ENCODE measurements around the gene PAPLN.

DNA sequence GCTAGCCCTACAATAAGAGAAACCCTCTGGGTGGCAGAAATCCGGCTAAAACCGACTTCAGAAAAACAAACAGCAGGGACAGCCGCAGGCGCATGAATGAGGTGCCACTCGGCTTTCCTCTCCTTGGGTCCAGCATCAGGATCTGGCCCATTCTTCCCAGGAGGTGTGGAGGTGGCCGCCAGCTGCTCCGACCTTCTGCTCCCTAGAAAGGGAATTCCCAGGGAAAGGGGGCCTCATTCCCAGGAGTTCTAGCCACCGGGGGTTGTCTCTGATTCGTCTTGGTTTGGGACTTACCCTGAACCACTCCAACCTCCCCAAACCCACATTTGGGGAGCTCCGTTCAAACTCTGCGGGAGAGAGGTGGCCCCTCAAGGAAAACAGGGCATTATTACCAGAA is 13.0 kb downstream of the PAPLN start:
- TF ChIP-seq POLR2A (IDR thresholded peaks at IDR 0.05; ENCODE audit: control extremely low read depth in 1 of 2, low read depth in 2 of 2, low read length in 2 of 2) (no peak), POLR2AphosphoS5 (IDR thresholded peaks at IDR 0.05; ENCODE audit: low read depth, low read length) (no peak), TAF1 (IDR thresholded peaks at IDR 0.05; ENCODE audit: low read depth, low read length) (no peak), EP300 (IDR thresholded peaks at IDR 0.05; ENCODE audit: borderline replicate concordance in 1 of 2, low read depth in 2 of 2, low read length in 2 of 2) (no peak), EGR1 (IDR thresholded peaks at IDR 0.05; ENCODE audit: borderline replicate concordance, low read depth, low read length) (no peak), CBX5 (IDR thresholded peaks at IDR 0.05; ENCODE audit: low read depth, low read length) (no peak), JUND (IDR thresholded peaks at IDR 0.05; ENCODE audit: low read length) (no peak)
- TF ChIP-seq, protein P1, sequence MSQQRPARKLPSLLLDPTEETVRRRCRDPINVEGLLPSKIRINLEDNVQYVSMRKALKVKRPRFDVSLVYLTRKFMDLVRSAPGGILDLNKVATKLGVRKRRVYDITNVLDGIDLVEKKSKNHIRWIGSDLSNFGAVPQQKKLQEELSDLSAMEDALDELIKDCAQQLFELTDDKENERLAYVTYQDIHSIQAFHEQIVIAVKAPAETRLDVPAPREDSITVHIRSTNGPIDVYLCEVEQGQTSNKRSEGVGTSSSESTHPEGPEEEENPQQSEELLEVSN (IDR thresholded peaks at IDR 0.05): no peak
- TF ChIP-seq, protein P2, sequence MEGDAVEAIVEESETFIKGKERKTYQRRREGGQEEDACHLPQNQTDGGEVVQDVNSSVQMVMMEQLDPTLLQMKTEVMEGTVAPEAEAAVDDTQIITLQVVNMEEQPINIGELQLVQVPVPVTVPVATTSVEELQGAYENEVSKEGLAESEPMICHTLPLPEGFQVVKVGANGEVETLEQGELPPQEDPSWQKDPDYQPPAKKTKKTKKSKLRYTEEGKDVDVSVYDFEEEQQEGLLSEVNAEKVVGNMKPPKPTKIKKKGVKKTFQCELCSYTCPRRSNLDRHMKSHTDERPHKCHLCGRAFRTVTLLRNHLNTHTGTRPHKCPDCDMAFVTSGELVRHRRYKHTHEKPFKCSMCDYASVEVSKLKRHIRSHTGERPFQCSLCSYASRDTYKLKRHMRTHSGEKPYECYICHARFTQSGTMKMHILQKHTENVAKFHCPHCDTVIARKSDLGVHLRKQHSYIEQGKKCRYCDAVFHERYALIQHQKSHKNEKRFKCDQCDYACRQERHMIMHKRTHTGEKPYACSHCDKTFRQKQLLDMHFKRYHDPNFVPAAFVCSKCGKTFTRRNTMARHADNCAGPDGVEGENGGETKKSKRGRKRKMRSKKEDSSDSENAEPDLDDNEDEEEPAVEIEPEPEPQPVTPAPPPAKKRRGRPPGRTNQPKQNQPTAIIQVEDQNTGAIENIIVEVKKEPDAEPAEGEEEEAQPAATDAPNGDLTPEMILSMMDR (IDR thresholded peaks at IDR 0.05; ENCODE audit: control extremely low read depth in 1 of 3, insufficient read depth in 1 of 3, low read depth in 1 of 3, low read length in 3 of 3): no peak
- TF ChIP-seq, protein P3, sequence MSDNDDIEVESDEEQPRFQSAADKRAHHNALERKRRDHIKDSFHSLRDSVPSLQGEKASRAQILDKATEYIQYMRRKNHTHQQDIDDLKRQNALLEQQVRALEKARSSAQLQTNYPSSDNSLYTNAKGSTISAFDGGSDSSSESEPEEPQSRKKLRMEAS (IDR thresholded peaks at IDR 0.05): no peak

Measured in H1 (cell line).